ENCODE measurements around the gene KIF12. TPM values are rescaled to one million over a fixed set of nuclear protein-coding genes. Genes with fewer than 3 reads are reported as not detected.

KIF12 gene
- total and polyA plus RNA-seq, 2 experiments from 2014 or later = 4.2 to 4.3 TPM

DNA sequence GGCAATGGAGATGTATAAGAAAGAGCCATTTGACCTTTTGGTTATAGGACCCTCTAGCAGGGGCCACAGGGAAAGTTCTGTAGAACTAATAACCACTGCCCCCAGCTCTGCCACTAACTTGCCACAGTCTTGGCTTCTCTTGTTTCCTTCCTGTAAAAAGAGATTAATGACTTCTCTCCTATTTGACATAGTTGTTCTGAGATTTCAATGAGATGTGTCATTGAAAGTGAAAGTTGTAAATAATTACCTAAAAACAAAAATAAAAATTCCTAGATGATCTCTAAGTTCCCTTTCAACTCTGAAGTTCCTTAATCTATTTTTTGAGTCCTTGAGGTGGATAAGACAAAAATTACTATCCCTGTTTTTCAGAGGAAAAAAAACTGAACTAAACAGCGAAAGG is 1.4 kb upstream of the KIF12 start:
- Mint-ChIP-seq H3K9me3 (peaks cover 13% of the 10 kb centered on the region), H3K27ac (no peak overlapping the region), H3K36me3 (ENCODE audit: low read depth) (no peaks in the 10 kb centered on the region; the same call in 1 of the 3 replicates), H3K27me3 (ENCODE audit: insufficient read depth, low read depth, poor library complexity) (peaks cover 29% of the 10 kb centered on the region), H3K4me3 (no peak overlapping the region), H3K4me1 (peaks cover 18% of the 10 kb centered on the region)
- DNase-seq (ENCODE audit: low spot score) (no peak), ATAC-seq (no peak)
- no peaks in the 10 kb centered on the region for H3K9me2 ChIP-seq (ENCODE audit: insufficient read depth)
- peaks cover 13% of the 10 kb centered on the region for H3K4me1 ChIP-seq (ENCODE audit: insufficient read depth)
- no peak overlapping the region for H3K4me2 ChIP-seq
- no peak for TF ChIP-seq JUNB (IDR thresholded peaks at IDR 0.05; ENCODE audit: unreplicated experiment)
- TF ChIP-seq, protein P1, sequence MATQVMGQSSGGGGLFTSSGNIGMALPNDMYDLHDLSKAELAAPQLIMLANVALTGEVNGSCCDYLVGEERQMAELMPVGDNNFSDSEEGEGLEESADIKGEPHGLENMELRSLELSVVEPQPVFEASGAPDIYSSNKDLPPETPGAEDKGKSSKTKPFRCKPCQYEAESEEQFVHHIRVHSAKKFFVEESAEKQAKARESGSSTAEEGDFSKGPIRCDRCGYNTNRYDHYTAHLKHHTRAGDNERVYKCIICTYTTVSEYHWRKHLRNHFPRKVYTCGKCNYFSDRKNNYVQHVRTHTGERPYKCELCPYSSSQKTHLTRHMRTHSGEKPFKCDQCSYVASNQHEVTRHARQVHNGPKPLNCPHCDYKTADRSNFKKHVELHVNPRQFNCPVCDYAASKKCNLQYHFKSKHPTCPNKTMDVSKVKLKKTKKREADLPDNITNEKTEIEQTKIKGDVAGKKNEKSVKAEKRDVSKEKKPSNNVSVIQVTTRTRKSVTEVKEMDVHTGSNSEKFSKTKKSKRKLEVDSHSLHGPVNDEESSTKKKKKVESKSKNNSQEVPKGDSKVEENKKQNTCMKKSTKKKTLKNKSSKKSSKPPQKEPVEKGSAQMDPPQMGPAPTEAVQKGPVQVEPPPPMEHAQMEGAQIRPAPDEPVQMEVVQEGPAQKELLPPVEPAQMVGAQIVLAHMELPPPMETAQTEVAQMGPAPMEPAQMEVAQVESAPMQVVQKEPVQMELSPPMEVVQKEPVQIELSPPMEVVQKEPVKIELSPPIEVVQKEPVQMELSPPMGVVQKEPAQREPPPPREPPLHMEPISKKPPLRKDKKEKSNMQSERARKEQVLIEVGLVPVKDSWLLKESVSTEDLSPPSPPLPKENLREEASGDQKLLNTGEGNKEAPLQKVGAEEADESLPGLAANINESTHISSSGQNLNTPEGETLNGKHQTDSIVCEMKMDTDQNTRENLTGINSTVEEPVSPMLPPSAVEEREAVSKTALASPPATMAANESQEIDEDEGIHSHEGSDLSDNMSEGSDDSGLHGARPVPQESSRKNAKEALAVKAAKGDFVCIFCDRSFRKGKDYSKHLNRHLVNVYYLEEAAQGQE (IDR thresholded peaks at IDR 0.05; ENCODE audit: unreplicated experiment) = no peak
- TF ChIP-seq, protein P2, sequence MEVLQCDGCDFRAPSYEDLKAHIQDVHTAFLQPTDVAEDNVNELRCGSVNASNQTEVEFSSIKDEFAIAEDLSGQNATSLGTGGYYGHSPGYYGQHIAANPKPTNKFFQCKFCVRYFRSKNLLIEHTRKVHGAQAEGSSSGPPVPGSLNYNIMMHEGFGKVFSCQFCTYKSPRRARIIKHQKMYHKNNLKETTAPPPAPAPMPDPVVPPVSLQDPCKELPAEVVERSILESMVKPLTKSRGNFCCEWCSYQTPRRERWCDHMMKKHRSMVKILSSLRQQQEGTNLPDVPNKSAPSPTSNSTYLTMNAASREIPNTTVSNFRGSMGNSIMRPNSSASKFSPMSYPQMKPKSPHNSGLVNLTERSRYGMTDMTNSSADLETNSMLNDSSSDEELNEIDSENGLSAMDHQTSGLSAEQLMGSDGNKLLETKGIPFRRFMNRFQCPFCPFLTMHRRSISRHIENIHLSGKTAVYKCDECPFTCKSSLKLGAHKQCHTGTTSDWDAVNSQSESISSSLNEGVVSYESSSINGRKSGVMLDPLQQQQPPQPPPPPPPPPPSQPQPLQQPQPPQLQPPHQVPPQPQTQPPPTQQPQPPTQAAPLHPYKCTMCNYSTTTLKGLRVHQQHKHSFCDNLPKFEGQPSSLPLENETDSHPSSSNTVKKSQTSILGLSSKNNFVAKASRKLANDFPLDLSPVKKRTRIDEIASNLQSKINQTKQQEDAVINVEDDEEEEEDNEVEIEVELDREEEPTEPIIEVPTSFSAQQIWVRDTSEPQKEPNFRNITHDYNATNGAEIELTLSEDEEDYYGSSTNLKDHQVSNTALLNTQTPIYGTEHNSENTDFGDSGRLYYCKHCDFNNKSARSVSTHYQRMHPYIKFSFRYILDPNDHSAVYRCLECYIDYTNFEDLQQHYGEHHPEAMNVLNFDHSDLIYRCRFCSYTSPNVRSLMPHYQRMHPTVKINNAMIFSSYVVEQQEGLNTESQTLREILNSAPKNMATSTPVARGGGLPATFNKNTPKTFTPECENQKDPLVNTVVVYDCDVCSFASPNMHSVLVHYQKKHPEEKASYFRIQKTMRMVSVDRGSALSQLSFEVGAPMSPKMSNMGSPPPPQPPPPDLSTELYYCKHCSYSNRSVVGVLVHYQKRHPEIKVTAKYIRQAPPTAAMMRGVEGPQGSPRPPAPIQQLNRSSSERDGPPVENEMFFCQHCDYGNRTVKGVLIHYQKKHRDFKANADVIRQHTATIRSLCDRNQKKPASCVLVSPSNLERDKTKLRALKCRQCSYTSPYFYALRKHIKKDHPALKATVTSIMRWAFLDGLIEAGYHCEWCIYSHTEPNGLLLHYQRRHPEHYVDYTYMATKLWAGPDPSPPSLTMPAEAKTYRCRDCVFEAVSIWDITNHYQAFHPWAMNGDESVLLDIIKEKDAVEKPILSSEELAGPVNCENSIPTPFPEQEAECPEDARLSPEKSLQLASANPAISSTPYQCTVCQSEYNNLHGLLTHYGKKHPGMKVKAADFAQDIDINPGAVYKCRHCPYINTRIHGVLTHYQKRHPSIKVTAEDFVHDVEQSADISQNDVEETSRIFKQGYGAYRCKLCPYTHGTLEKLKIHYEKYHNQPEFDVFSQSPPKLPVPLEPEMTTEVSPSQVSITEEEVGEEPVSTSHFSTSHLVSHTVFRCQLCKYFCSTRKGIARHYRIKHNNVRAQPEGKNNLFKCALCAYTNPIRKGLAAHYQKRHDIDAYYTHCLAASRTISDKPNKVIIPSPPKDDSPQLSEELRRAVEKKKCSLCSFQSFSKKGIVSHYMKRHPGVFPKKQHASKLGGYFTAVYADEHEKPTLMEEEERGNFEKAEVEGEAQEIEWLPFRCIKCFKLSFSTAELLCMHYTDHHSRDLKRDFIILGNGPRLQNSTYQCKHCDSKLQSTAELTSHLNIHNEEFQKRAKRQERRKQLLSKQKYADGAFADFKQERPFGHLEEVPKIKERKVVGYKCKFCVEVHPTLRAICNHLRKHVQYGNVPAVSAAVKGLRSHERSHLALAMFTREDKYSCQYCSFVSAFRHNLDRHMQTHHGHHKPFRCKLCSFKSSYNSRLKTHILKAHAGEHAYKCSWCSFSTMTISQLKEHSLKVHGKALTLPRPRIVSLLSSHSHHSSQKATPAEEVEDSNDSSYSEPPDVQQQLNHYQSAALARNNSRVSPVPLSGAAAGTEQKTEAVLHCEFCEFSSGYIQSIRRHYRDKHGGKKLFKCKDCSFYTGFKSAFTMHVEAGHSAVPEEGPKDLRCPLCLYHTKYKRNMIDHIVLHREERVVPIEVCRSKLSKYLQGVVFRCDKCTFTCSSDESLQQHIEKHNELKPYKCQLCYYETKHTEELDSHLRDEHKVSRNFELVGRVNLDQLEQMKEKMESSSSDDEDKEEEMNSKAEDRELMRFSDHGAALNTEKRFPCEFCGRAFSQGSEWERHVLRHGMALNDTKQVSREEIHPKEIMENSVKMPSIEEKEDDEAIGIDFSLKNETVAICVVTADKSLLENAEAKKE (CRISPR knock-in tag; IDR thresholded peaks at IDR 0.05) = no peak
- TF ChIP-seq ZNF114 (CRISPR knock-in tag; IDR thresholded peaks at IDR 0.05) = no peak
- no peak for TF ChIP-seq STAT1 (IDR thresholded peaks at IDR 0.05; ENCODE audit: unreplicated experiment)
- TF ChIP-seq NANOG (IDR thresholded peaks at IDR 0.05; ENCODE audit: borderline replicate concordance) = no peak
- TF ChIP-seq, protein P3, sequence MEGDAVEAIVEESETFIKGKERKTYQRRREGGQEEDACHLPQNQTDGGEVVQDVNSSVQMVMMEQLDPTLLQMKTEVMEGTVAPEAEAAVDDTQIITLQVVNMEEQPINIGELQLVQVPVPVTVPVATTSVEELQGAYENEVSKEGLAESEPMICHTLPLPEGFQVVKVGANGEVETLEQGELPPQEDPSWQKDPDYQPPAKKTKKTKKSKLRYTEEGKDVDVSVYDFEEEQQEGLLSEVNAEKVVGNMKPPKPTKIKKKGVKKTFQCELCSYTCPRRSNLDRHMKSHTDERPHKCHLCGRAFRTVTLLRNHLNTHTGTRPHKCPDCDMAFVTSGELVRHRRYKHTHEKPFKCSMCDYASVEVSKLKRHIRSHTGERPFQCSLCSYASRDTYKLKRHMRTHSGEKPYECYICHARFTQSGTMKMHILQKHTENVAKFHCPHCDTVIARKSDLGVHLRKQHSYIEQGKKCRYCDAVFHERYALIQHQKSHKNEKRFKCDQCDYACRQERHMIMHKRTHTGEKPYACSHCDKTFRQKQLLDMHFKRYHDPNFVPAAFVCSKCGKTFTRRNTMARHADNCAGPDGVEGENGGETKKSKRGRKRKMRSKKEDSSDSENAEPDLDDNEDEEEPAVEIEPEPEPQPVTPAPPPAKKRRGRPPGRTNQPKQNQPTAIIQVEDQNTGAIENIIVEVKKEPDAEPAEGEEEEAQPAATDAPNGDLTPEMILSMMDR (conservative IDR thresholded peaks at IDR 0.05; ENCODE audit: low read depth in 2 of 2) = no peak
- TF ChIP-seq, protein P4, sequence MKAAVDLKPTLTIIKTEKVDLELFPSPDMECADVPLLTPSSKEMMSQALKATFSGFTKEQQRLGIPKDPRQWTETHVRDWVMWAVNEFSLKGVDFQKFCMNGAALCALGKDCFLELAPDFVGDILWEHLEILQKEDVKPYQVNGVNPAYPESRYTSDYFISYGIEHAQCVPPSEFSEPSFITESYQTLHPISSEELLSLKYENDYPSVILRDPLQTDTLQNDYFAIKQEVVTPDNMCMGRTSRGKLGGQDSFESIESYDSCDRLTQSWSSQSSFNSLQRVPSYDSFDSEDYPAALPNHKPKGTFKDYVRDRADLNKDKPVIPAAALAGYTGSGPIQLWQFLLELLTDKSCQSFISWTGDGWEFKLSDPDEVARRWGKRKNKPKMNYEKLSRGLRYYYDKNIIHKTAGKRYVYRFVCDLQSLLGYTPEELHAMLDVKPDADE (IDR thresholded peaks at IDR 0.05) = no peak
- no peak for TF ChIP-seq EZH2 (IDR thresholded peaks at IDR 0.05; ENCODE audit: low read depth, unreplicated experiment)
- TF ChIP-seq POLR2AphosphoS5 (IDR thresholded peaks at IDR 0.05; ENCODE audit: low read depth) = no peak
- no peak for TF ChIP-seq ZNF331 (CRISPR knock-in tag; IDR thresholded peaks at IDR 0.05; ENCODE audit: low read depth)
- TF ChIP-seq EZH2phosphoT487 (IDR thresholded peaks at IDR 0.05; ENCODE audit: unreplicated experiment) = no peak
- TF ChIP-seq CREB1 (CRISPR knock-in tag; IDR thresholded peaks at IDR 0.05; ENCODE audit: low read depth) = no peak
- no peaks in the 10 kb centered on the region for H3F3A ChIP-seq (replicated peaks; ENCODE audit: low read depth)
- H3K79me2 ChIP-seq (replicated peaks; ENCODE audit: insufficient read depth) = no peaks in the 10 kb centered on the region
- no peak overlapping the region for H2AFZ ChIP-seq
- no peak overlapping the region for H3K27ac ChIP-seq (ENCODE audit: low read depth)
- H4K20me1 ChIP-seq (replicated peaks; ENCODE audit: insufficient read depth) = no peaks in the 10 kb centered on the region
- H3K27me3 ChIP-seq (ENCODE audit: insufficient read depth) = peaks cover 32% of the 10 kb centered on the region
- H3K36me3 ChIP-seq (ENCODE audit: insufficient read depth) = no peaks in the 10 kb centered on the region
- no peak overlapping the region for H3K4me3 ChIP-seq
